ENCODE results near the gene HOOK1. TPM values are rescaled to one million over a fixed set of nuclear protein-coding genes. Genes with fewer than 3 reads are reported as not detected.
"Not testable (repeated sequence)": the region's sequence is repeated elsewhere in the genome, so short reads cannot be mapped to it uniquely, and the experiment has no call there.

HOOK1 gene
- total RNA-seq, 2 donors from 2014 or later: 19.9 to 23.7 TPM

- Histone ChIP-seq H3K4me3 (ENCODE audit: low read length) (no peak overlapping the region), H3K27me3 (ENCODE audit: control insufficient read depth, insufficient read depth, low read length, poor library complexity, severe bottlenecking) (no peaks in the 10 kb centered on the region), H3K9ac (ENCODE audit: extremely low read depth, low read length, poor library complexity, severe bottlenecking) (no peak overlapping the region), H3K9me3 (ENCODE audit: control insufficient read depth, low read length) (no peaks in the 10 kb centered on the region), H3K4me1 (ENCODE audit: control insufficient read depth, insufficient read depth, low read length) (no peaks in the 10 kb centered on the region), H3K27ac (ENCODE audit: low read depth, low read length) (no peak overlapping the region), H3K36me3 (ENCODE audit: control insufficient read depth, insufficient read depth, low read length) (no peaks in the 10 kb centered on the region)
- H3K27me3 Mint-ChIP-seq (ENCODE audit: insufficient read depth): no peaks in the 10 kb centered on the region
- no peaks in the 10 kb centered on the region for H3K36me3 Mint-ChIP-seq (ENCODE audit: low read depth)
- DNase-seq: no peak
- H3K9me3 Mint-ChIP-seq: no peaks in the 10 kb centered on the region
- H3K4me1 Mint-ChIP-seq: no peaks in the 10 kb centered on the region
- 84 to 100% methylated on average over 1 to 2 of the region's 2 CpGs for WGBS, 2 experiments (ENCODE audit: insufficient coverage in 1 of 2, insufficient read length in 1 of 2)
- no peak overlapping the region for H3K27ac Mint-ChIP-seq
- no peak overlapping the region for H3K4me3 Mint-ChIP-seq
- TF ChIP-seq, protein P1, sequence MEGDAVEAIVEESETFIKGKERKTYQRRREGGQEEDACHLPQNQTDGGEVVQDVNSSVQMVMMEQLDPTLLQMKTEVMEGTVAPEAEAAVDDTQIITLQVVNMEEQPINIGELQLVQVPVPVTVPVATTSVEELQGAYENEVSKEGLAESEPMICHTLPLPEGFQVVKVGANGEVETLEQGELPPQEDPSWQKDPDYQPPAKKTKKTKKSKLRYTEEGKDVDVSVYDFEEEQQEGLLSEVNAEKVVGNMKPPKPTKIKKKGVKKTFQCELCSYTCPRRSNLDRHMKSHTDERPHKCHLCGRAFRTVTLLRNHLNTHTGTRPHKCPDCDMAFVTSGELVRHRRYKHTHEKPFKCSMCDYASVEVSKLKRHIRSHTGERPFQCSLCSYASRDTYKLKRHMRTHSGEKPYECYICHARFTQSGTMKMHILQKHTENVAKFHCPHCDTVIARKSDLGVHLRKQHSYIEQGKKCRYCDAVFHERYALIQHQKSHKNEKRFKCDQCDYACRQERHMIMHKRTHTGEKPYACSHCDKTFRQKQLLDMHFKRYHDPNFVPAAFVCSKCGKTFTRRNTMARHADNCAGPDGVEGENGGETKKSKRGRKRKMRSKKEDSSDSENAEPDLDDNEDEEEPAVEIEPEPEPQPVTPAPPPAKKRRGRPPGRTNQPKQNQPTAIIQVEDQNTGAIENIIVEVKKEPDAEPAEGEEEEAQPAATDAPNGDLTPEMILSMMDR (conservative IDR thresholded peaks at IDR 0.05): no peak
Measured at GRCh38 chr1:59908084-59908483, 93.3 kb downstream of the HOOK1 start.

DNA sequence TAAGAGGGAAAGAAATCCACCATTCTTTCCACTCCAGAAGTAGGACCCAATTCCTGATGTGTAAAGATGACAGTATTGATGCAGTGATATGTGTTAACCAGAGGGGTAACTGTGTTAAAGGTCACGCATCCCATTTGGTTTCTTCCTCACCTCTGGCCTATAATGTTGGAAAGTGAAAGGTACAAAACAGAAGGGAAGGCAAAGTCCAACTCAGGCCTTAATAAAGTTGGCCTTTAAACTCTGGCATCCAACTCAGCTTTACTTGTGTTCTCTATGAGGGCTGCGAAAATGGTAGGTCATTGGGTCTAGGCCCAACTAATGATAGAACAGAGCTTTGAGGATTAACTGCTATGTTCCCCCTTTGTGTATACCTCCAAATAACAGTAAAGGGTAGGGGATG, 93.9 kb downstream of the HOOK1 start:
- WGBS, 2 experiments (ENCODE audit: insufficient coverage in 1 of 2, insufficient read length in 1 of 2): 96 to 100% methylated on average over 1 to 2 of the region's 2 CpGs
- no peak overlapping the region for H3K4me3 Mint-ChIP-seq

DNA sequence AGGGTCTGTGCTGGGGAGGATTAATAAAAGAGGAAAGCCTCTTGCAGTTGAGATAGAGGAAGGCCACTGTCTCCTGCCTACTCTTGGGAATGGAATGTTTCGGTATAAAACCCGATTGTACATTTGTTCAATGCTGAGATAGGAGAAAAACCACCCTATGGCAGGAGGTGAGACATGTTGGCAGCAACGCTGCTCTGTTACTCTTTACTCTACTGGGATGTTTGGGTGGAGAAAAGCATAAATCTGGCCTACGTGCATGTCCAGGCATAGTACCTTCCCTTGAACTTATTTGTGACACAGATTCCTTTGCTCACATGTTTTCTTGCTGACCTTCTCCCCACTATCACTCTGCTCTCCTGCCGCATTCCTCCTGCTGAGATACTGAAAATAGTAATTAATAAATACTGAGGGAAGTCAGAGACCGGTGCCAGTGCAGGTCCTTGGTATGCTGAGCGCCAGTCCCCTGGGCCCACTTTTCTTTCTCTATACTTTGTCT, 100.1 kb downstream of the HOOK1 start:
- H3K27me3 Mint-ChIP-seq (ENCODE audit: insufficient read depth); H3K9me3 Mint-ChIP-seq; H3K4me1 ChIP-seq (ENCODE audit: control insufficient read depth, insufficient read depth, low read length); DNase-seq; H3K4me3 Mint-ChIP-seq; H3K4me3 ChIP-seq (ENCODE audit: low read length); H3K9ac ChIP-seq (ENCODE audit: extremely low read depth, low read length, poor library complexity, severe bottlenecking); H3K36me3 ChIP-seq (ENCODE audit: control insufficient read depth, insufficient read depth, low read length); H3K9me3 ChIP-seq (ENCODE audit: control insufficient read depth, low read length); H3K27ac Mint-ChIP-seq; H3K36me3 Mint-ChIP-seq (ENCODE audit: low read depth); H3K27me3 ChIP-seq (ENCODE audit: control insufficient read depth, insufficient read depth, low read length, poor library complexity, severe bottlenecking); H3K27ac ChIP-seq (ENCODE audit: low read depth, low read length); H3K4me1 Mint-ChIP-seq: not testable (repeated sequence)
- 94 to 96% methylated on average over 3 to 7 of the region's 7 CpGs for WGBS, 2 experiments (ENCODE audit: insufficient coverage in 1 of 2, insufficient read length in 1 of 2)

More for the DNA sequence above, 93.9 kb downstream of the HOOK1 start:
- no peaks in the 10 kb centered on the region for H3K4me1 ChIP-seq (ENCODE audit: control insufficient read depth, insufficient read depth, low read length)
- no peak overlapping the region for H3K27ac ChIP-seq (ENCODE audit: low read depth, low read length)
- Mint-ChIP-seq H3K36me3 (ENCODE audit: low read depth) (no peaks in the 10 kb centered on the region), H3K27me3 (ENCODE audit: insufficient read depth) (no peaks in the 10 kb centered on the region), H3K4me1 (no peaks in the 10 kb centered on the region), H3K27ac (no peak overlapping the region), H3K9me3 (no peaks in the 10 kb centered on the region)
- H3K9ac ChIP-seq (ENCODE audit: extremely low read depth, low read length, poor library complexity, severe bottlenecking): no peak overlapping the region
- no peaks in the 10 kb centered on the region for H3K9me3 ChIP-seq (ENCODE audit: control insufficient read depth, low read length)
- no peak overlapping the region for H3K4me3 ChIP-seq (ENCODE audit: low read length)
- H3K27me3 ChIP-seq (ENCODE audit: control insufficient read depth, insufficient read depth, low read length, poor library complexity, severe bottlenecking): no peaks in the 10 kb centered on the region
- no peak for DNase-seq
- H3K36me3 ChIP-seq (ENCODE audit: control insufficient read depth, insufficient read depth, low read length): no peaks in the 10 kb centered on the region
- TF ChIP-seq, protein P1 (conservative IDR thresholded peaks at IDR 0.05): no peak

DNA sequence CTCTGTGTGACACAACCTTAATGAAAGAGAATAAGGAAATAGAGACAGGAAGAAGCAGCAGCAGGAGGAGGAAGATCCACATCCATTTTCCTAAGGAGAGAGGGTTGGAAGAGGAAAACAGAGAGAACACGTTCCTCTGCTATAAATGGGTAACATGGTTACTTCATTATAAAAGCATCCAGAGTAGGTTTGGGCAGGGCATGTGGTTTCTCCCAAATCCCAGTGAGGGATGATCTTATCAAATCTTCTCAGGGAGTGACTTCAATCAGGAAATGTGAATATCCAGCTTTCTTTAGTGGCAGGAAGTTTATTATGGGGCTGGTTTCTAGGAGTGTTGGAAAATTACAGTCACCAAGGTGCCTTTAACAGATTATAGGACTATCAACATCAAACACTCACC, 100.8 kb downstream of the HOOK1 start:
- H3K27me3 Mint-ChIP-seq (ENCODE audit: insufficient read depth): no peaks in the 10 kb centered on the region
- WGBS, 2 experiments (ENCODE audit: insufficient coverage in 1 of 2, insufficient read length in 1 of 2): 83 to 100% methylated on average over 1 of the region's 1 CpG
- no peak for DNase-seq
- H3K4me1 Mint-ChIP-seq: no peaks in the 10 kb centered on the region
- no peak overlapping the region for H3K27ac Mint-ChIP-seq
- no peak overlapping the region for H3K27ac ChIP-seq (ENCODE audit: low read depth, low read length)
- no peaks in the 10 kb centered on the region for H3K27me3 ChIP-seq (ENCODE audit: control insufficient read depth, insufficient read depth, low read length, poor library complexity, severe bottlenecking)
- H3K36me3 Mint-ChIP-seq (ENCODE audit: low read depth): no peaks in the 10 kb centered on the region
- H3K9me3 Mint-ChIP-seq: no peaks in the 10 kb centered on the region
- TF ChIP-seq, protein P1 (conservative IDR thresholded peaks at IDR 0.05): no peak
- H3K36me3 ChIP-seq (ENCODE audit: control insufficient read depth, insufficient read depth, low read length): no peaks in the 10 kb centered on the region
- H3K4me1 ChIP-seq (ENCODE audit: control insufficient read depth, insufficient read depth, low read length): no peaks in the 10 kb centered on the region
- no peak overlapping the region for H3K4me3 ChIP-seq (ENCODE audit: low read length)
- H3K9ac ChIP-seq (ENCODE audit: extremely low read depth, low read length, poor library complexity, severe bottlenecking): no peak overlapping the region
- H3K9me3 ChIP-seq (ENCODE audit: control insufficient read depth, low read length): no peaks in the 10 kb centered on the region
- no peak overlapping the region for H3K4me3 Mint-ChIP-seq
